ENCODE results near the gene MT1X.

MT1X gene

DNA sequence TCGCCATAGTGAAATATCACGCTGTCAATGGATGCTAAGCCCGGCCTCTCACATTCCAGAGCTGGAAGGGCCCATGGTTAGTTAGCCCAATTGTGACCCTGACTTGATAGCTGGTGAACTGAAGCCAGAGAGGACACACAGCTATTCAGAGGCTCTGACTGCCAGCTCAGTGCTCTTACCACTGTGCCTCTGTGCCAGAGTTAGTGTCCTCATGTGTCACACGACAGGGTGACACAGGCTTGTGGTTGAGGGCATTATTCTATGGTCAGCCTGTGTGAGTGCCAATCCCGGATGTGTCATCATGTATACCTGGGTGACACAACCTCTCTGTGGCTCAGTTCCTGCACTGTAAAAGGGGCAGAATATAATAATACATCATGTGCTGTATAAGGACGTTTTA lies 2.5 kb upstream of the MT1X start:
- no peak for DNase-seq

DNA sequence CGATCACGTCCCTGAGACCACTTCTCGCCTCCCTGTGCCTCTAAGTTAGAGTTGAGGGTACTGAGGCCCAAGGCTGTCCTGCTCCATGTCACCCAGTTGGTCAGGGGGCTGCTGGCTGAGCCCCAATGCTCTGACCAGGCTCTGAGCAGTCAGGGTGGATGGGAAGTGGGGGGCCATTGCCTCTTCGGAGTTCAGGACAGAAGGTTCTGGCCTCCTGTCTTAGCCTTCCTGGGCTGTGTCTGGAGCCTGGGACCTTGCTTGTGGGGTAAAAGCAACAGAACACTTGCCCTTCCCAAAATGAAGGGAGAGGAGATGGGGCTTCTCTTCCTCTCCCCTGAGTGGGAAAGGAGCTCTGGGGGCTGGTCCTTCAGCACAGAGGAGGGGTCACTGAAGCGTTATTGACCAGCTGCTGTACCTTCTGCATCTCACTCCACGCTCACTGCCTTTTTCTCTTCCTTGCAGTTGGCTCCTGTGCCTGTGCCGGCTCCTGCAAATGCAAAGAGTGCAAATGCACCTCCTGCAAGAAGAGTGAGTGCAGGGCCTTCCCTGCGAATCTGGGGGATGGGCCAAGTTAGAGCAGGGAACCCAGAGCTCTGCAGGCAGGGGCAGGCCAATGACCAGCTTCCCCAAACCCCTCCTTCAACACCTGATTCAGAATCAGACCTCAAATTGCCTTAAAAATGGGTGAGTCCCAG lies 580 bp downstream of the MT1X start:
- peak; percentile 4 for DNase-seq

GRCh38 chr16:56683424-56684172 lies 1.3 kb downstream of the MT1X start:
- DNase-seq, result no peak

DNA sequence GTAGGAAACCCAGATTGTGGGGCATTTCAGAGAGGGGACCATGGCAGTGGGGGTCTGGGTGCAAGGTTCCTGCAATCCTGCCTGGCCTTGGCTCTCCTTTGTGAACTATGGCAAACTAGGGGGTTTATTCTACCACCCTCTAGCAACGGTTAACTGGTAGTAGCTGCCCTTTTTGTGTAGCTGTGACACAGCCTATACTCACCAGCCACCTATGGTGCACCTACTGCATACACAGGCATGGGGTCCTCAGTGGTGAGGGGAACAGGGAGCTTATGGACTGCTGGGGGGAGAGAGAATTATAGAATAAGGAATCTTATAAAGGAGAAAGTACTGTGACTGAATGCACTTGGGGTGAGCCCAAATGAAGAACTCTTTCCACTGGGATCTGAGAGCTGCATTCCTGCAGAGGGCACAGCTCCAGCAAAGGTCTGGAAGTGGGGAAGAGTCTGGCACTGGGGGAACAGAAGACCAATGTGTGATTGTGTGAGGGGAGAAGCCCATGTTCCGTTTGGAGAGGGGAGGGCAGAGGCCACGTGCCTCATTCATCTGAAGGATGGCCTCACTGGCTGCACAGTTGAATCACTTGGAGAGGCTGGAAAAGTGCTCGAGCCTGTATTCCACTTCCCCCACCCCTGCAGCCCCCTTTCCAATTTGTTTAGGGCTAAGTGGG lies 2.1 kb downstream of the MT1X start:
- DNase-seq, result no peak

GRCh38 chr16:56684926-56685590 lies 2.8 kb downstream of the MT1X start:
- no peak for DNase-seq

- no peak for DNase-seq
These were observed 4.5 kb downstream of the MT1X start for GRCh38 chr16:56686758-56687157.

- DNase-seq, result peak; percentile 9
These were observed 6.5 kb downstream of the MT1X start for GRCh38 chr16:56688762-56689161.

DNA sequence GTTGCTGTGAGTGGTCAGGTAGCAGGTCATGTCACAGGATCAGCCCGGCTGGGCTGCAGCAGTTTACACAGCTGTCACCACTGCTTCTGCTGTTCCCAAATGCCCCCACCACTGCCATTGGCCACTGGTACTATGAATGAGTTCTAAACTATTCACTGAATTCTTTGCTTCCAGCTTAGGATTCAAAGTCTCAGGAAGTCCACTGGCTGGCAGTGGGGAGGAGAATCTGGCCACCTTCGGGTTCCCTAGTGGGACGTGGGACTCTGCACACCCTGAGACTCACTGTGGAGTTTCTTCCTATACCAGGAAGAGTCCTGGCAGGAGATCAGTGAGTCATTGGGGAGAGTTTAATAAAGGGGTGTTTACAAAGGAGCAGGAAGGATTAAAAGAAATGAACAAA lies 6.9 kb downstream of the MT1X start:
- no peak for DNase-seq

DNA sequence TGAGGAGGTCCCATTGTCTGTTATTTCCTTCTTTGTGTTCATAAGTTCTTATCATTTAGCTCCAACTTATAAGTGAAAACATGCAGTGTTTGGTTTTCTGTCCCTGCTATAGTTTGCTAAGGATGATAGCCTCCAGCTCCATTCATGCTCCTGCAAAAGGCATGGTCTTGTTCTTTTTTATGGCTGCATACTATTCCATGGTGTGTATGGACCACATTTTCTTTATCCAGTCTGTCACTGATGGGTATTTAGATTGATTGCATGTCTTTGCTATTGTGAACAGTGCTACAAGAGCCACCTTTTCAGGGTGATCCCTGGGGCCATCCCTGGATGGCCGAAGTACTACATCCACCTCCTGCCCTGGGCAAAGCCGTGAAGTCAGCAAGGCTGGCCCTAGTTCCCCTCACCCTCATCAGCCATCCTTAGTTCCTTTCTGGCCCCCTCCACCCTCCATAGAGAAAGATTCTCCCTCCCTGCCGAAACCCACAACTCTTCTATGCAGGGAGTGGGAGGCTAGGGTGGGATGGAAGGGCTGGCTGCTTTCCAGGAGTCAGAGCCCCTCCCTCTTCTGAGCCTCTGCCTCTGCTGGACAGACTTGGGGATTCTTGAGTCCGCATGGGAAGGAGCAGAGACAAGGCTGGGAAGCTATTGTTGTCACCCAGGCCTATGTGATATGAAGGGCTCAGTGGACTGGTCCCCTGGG lies 8.3 kb downstream of the MT1X start:
- DNase-seq, result no peak

- DNase-seq, result no peak
These were observed 9.6 kb downstream of the MT1X start for GRCh38 chr16:56691885-56692284.

DNA sequence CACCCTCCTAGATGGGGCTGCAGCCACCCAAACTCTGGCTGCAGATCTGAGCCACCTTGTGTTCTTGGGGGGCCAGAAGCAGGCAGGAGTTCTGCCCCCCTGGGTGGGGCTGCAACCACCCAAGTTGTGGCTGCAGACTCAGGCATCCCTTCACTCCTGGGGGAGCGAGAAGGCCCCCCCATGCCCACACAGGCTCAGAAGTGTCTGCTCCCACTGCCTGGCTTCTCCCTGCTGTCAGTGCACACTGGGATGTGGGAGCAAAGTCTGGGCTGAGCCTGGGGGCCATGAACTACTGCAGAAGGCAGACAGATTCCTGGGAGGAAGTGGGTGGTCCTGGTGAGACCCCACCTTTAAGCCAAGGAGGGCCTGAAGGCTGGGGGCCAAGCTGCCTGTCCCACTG lies 13.0 kb downstream of the MT1X start:
- no peak for DNase-seq

DNA sequence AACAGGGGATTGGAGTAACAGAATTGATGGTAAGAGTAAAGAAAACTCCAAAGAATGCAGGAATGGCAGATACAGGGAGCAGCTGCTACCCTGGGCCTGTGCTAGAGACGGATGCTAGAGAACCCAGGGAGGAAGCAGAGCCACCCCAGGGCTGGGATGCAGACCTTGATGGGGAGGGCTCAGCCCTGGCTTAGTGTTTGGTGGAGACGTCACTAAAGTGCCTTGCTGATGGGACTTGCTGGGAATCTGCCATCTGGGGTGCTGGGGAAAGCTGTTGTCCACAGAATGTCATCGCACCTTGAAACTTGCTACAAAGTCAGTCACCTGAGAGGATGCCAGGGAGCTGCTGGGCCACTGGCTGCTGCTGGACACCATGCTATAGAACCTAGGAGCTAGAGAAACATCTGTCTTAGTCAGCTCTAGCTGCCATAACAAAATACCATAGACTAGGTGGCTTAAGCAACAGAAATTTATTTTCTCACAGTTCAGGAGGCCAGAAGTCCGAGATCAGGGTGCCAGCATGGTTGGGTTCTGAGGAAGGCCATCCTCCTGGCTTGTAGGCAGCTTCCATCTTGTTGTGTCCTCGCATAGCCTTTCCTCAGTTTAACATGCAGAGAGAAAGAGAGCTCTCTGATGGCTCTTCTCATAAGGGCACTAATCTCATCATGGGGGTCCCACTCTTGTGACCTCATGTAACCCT lies 15.3 kb downstream of the MT1X start:
- DNase-seq, result no peak

- no peak for DNase-seq
These were observed 17.9 kb downstream of the MT1X start for GRCh38 chr16:56700195-56700594.

- DNase-seq, result no peak
These were observed 18.4 kb downstream of the MT1X start for GRCh38 chr16:56700631-56701030.

DNA sequence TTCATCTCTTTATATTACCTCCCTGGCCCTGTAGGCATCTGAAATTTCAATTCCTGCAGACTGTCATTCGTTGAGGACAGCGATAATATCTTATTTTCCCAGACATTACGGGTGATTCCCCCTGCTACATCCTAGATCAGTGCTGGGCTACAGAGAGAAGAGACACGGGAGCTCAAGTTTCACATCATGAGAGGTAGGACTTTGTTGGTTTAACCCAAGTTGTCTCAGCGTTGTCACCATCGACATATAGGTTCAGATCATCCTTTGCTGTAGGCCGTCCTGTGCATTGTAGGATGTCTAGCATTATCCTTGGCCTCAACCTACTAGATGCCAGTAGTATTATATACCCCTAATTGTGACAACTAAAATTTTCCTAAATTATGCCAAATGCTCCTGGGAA lies 19.3 kb downstream of the MT1X start:
- DNase-seq, result no peak

- DNase-seq, result no peak
These were observed 20.6 kb downstream of the MT1X start for GRCh38 chr16:56702836-56703235.

DNA sequence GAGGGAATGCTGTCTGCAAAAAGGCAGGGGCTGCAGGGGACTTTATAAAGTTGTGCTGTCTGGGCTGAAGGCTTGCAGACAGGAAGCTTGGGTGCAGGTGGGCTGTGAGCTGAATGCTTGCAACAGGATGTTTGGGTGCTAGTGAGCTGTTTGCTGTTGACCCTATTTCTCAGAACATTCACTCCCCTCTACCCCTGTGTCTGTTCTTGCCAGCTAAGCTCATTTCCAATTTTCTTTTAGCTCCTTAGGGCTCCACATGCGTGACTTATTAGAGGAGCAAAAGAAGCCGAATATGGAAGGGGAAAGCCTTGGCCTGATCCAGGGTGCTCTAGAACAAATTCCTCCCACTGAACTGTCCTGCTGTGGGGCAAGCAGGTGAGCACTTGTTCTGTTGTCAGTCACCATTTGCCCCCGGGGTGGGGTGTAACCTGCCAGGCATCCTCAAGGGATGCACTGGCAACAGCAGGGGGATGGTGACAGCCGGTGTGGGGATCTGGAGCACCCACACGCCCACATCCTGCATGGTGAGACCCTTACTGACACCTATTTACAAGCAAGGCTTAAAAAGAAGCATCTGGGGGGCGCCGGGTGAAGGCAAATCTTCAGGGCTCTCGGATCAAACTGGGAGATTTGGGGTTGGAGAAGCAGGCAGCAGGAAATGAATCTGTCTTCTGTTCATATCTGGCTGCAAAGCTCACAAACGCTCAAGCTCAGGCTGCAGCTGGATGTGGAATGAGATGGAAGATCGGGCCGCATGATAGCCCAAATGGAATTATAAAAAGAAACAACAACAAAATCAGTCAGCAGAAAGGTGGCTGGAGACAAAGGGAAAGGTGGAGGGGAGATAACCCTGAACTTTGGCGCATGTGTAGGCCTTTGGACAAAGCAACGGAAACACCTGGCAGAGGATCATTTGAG lies 26.5 kb downstream of the MT1X start:
- DNase-seq, result no peak

DNA sequence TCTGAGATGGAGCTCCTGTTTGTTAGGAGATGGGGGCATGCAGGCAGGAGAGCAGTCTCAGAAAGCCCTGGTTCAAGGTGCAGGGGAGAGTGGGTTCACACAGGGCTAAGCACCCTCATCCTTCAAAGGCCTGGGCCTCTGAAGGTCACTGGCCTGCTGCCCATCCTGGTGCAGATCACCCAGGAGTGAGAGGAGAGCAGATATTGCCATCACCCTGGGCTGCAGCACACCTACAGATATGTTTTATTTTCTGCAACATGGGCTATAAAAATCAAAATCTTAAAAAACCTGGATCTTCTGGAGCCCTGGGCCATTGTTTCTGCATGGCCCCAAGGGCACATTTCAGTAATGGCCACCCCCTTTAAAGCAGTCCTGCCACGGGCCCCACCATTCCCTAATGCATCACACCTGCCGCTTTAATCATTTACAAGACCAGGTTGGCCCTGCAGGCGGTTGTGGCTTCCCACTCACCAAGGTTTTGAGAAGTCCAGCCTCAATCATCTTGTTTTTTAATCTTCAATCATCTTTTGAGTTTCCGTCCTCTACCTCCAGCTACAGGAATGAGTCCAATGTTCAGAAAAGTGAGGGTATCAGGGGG lies 27.3 kb downstream of the MT1X start:
- DNase-seq, result no peak

DNA sequence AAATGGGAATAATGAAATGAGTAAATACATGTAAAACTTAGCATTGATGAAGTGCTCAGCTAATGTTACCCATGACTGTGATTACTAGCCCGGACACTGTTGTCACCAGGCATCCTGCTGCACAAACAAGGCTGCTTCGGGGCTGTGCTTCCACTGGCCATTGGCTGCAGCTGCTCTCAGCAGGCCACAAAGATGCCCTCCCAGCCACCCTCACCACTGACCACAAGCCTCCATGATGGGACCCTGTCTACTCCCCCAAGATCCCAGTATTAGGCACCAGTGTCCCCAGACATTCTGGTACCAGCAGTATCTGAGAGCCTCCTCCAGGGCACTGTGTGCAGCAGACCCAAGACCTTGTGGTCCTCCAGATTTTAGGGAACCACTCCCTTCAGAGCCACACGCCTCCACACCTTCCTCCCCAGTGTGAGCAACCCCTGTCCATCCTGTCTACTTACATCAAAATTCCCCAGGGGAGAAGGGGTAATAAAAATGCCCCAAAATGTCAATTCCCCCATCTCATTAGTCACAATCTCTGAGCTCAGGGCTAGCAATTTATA lies 28.0 kb downstream of the MT1X start:
- DNase-seq, result no peak

DNA sequence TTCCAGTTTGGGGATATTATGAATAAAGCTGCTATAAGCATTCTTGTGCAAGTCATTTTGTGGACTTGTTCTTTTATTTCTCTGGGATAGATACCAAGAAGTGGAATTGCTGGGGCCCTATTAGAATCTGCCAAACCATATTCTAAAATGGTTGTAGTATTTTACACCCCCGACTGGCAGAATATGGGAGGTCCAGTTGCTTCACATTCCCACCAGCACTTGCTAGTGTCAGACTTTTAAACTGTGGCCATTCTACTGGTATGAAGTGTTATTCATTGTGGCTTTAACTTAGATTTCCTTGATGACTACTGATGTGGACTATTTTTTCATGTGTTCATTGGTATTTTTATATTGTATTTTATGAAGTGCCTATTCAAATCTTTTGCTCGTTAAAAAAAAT lies 29.6 kb downstream of the MT1X start:
- DNase-seq, result no peak
